ENCODE measurements around the gene SCML1.
A peak's percentile ranks its signal among the peaks of the same experiment; 100 is the strongest.

Gene SCML1, protein sequence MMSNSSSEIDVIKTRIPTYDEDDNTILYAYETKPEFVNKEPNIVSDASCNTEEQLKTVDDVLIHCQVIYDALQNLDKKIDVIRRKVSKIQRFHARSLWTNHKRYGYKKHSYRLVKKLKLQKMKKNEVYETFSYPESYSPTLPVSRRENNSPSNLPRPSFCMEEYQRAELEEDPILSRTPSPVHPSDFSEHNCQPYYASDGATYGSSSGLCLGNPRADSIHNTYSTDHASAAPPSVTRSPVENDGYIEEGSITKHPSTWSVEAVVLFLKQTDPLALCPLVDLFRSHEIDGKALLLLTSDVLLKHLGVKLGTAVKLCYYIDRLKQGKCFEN

DNA sequence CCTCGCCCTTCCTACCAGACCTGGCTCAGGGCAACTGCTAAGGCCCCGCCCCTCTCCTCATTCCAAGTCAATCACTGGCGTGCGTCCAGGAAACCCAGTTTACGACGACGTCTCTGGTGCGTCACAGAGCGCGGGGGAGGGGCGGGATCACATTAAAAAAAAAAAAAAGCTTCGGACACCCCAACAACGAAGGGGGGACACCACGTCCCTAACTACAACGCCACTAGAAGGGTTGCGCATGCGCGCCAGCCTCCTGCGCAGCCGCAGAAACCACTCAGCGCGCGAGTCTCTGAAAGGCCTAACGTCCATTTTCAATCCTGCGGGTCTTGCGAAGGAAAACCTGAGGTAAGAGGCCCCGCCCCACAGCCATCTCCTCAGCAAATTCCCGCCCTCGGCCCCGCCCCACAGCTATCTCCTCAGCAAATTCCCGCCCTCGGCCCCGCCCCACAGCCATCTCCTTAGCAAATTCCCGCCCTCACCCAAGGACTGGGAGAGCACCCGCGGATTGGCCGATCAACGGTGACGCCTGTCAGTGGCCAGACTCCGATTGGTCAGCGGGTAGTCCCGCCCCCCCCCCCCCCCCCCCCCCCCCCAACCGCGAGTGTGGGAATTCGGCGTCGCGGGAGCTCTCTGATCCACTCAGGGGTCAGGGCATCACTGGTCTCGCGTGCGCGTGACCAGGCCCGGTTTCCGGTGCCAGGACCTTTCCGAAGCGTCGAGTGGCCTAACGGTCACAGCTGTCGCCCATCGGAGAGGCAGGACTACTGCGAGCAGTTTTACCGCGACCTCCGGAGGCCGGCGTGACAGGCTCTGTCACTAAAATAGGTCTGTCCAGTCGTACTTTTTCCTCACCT is at the start of gene SCML1:
TSS of gene SCML1 (plus strand) at position 638 of the 854 bp plus-strand sequence. CDS start 6,694 bp downstream, outside the sequence.
- peak; percentile 93 for DNase-seq (ENCODE audit: low read depth, low spot score)

DNA sequence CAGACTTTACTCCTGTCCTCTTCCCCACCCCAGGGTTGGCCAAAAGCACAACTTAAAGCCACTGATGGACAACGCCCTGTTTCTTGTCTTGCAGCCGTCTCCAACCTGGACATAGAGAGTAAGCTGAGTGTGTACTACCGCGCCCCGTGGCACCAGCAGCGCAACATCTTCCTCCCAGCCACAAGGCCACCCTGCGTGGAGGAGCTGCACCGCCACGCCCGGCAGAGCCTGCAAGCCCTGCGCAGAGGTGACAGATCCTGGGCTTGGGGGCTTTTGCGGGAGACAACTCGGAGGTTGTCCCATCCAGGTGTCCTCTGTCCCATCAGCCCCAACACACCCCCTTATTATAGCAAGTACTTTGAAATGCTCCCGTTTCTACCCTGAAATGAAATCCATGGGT is 49.6 kb upstream of the SCML1 start:
- no peak for DNase-seq (ENCODE audit: low read depth, low spot score)

GRCh38 chrX:17689971-17690409 is 47.3 kb upstream of the SCML1 start:
- DNase-seq (ENCODE audit: low read depth, low spot score) = peak; percentile 49

DNA sequence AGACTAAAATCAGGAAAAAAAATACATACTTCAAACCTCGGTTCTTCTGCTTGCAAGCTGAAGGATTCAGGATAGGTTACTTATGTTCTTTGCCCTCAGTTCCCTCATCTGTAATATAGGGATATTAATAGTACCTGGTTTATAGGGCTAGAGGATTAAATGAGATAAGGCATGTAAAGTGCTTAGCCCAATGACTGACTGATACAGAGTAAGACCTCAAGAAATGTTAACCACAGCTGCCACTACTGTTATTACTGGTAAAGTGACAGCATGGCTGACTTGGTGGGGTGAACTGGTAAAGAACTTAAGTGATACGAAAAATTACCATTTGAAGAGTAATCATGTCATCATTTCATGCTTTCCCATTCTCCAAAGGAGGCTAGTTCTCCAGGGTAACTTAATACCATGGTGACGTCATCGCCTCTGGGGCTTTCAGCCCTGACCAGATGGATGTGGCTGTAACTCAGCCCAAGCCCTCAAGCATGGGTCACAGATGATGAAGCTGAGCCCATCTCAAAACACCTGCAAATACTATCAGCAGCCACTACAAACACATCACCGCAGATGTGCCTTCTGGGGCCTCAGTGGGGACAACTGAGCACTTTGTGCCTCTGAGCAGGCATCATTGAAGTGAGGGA is 44.5 kb upstream of the SCML1 start:
- DNase-seq (ENCODE audit: low read depth, low spot score) = no peak

DNA sequence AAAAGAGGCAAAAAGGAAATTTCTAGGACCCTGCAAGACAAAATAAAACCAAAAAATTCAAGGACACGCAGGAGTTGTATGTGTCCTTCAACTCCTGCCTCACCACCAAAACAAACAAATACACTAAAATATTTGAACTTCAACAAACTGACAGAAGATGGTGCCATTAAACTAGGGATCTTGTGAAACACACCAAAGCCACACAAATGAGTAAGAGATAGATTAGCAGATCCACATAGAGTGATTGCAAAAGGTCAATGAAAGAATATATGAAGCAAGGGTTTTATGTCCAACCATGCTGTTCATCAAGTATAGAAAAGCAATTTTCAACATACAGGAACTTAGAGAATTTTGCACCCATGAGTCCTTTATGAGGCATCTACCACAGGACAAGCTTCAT is 40.1 kb upstream of the SCML1 start:
- DNase-seq (ENCODE audit: low read depth, low spot score) = no peak

DNA sequence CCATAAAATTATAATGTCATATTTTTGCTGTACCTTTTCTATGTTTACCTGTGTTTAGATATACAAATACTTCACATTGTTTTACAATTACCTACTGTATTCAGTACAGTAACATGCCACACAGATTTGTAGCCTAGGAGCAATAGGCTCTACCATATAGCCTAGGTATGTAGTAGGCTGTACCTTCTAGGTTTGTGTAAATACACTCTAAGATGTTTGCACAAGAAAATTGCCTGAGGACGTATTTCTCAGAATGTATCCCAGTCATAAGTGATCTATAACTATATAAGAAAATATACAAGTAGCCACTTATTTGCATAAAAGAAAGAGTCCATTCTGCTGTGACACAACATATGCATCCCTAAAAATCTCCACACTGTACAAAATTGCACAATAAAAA is 36.3 kb upstream of the SCML1 start:
- no peak for DNase-seq (ENCODE audit: low read depth, low spot score)

GRCh38 chrX:17703201-17703600 is 34.1 kb upstream of the SCML1 start:
- no peak for DNase-seq (ENCODE audit: low read depth, low spot score)

- DNase-seq (ENCODE audit: low read depth, low spot score) = no peak
These were observed 32.1 kb upstream of the SCML1 start for GRCh38 chrX:17705211-17705610.

- DNase-seq (ENCODE audit: low read depth, low spot score) = no peak
These were observed 30.6 kb upstream of the SCML1 start for GRCh38 chrX:17706676-17707075.

DNA sequence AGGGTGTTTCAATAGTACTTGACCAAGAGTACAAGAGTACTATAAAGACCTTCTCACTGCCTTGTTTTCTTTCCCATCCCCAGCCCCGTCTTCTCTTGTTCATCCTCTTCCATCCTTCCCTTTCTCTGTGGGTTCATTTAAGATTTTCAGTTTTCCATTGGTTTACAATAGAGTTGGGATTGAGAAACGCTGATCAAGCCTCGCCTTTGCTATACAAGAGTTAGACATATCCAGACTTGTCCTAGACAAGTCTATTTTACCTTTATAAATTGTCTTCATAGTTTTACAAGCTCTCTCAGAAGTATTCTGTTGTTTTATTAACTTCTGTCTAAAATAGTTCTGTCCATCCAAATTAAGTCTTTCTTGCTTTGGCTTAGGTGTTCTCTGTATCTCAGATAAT is 29.6 kb upstream of the SCML1 start:
- no peak for DNase-seq (ENCODE audit: low read depth, low spot score)

DNA sequence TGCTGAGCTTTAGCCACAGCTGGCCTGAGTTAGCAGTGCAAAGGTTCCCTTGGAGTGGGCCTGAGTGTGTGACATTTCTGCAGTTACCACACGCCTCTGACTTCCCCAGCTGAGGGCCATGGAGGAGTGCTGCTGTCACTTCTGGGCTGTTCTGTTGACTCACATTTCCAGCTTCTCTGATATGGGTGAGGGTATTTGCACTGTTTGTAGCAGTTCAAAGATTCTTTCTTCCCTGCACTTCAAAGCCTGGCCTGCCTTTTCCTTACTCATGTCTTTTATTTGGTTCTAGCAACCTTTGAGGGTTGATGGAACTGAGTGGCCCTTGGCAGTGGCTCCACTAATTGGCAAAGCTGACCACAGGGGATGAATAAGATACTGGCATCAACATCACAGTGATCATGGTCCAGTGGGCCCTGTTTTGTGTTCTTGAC is 26.4 kb upstream of the SCML1 start:
- no peak for DNase-seq (ENCODE audit: low read depth, low spot score)

DNA sequence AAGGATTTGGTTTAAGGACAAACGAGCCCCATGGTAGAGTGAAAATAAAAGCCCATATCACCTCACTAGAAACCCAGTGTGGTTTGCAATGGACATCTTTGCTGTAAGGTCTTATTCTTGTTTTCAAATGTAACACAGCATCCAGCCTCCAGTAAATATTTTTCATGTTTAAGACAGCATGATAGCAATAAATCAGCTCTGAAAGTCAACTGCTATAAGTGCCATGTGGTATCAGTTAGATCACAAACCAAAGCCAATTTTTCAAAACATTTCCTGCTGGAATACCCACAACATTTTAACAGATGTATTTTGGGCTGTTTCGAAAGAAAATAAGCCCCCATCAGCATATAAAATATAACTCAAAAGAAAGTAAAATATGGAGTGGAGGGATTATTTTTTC is 24.0 kb upstream of the SCML1 start:
- no peak for DNase-seq (ENCODE audit: low read depth, low spot score)

DNA sequence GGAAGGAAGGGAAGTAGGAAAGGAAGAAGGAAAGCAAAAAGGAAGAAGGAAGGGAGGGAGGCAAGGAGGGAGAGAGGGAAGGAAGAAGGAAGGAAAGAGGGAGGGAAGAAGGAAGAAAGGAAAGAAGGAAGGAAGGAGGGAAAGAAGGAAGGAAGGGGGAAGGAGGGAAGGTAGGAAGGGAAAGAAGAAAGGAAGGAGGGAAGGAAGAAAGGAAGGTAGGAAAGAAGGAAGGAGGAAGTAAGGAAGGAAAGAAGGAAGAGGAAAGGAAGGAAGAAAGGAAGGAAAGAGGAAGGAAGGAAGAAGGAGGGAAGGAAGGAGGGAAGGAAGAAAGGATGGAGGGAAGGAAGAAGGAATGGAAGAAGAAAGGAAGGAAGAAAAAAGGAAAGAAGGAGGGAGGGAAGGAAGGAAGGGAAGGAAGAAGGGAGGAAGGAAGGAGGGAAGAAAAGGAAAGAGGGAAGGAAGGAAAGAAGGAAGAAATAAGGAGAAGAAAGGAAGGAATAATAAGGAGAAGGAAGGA is 18.6 kb upstream of the SCML1 start:
- DNase-seq (ENCODE audit: low read depth, low spot score) = no peak

- DNase-seq (ENCODE audit: low read depth, low spot score) = no peak
These were observed 17.6 kb upstream of the SCML1 start for GRCh38 chrX:17719711-17720110.

DNA sequence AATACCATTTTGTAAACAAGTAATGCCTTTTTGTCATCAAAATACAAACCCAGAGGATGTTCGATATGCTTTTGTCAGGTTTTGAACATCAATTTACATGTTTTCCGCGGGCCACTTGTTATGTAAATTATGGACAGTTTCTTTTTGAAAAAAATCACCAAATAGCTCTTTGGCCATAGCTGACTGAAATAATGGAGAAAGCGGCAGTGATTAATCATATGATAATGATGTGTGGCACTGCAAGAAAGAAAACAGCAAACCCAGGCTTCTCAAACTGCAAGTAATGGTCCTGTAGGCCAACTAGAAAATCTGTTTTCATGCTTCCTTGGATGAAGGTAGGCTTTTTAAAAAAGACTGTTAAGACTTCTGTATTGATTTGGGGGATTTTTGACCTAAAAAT is 15.6 kb upstream of the SCML1 start:
- no peak for DNase-seq (ENCODE audit: low read depth, low spot score)

GRCh38 chrX:17725181-17725580 is 12.1 kb upstream of the SCML1 start:
- no peak for DNase-seq (ENCODE audit: low read depth, low spot score)

DNA sequence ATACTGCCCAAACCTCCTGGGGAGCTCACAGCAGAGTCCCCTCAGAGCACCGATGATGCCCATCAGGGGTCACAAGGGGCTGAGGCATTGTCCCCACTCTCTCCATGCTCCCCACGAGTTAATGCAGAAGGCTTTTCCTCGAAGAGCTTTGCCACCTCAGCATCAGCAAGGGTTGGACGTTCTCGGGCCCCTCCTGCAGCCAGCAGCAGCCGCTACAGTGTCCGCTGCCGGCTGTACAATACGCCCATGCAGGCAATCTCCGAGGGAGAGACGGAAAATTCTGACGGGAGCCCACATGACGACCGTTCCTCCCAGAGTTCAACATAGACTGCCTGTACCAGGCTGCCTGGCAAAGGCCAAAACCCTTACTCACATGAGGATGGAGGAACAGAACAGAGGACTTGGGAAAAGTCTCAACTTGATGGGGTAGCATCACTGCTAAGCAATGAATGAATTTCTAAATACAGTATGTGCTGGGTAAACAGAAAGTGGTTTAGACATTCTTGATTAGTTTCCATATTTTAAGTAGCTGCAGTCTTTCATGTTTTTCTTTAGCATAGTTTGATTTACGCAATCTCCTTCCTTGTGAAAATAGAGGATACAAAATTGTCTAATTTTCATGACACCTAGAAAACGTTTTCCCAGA is 5.0 kb upstream of the SCML1 start:
- DNase-seq (ENCODE audit: low read depth, low spot score) = no peak

DNA sequence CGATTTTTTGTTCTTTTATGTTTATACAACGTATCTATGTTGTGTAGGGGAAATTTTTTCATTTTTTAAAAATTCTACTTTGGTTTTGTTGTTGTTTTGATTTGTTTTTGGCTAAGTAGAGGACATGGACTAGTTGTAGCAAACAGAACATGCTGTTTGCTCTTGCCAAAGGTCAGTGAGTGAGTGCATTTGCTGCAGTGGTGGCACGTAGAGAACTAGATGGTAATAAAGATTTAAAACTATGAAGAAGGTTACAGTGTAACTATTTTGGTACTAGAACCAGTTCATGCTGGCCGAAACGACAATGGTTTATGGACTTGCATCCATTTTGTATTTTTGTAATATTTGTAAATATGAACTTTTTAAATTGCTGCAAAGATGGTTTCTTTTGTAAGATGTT is 1.9 kb upstream of the SCML1 start:
- DNase-seq (ENCODE audit: low read depth, low spot score) = no peak

GRCh38 chrX:17736478-17736855 is 826 bp upstream of the SCML1 start:
- no peak for DNase-seq (ENCODE audit: low read depth, low spot score)

- no peak for DNase-seq (ENCODE audit: low read depth, low spot score)
These were observed 355 bp downstream of the SCML1 start for GRCh38 chrX:17737710-17737985.

- DNase-seq (ENCODE audit: low read depth, low spot score) = no peak
These were observed 857 bp downstream of the SCML1 start for GRCh38 chrX:17737986-17738713.
